Activated naive CD4-positive, alpha-beta T cell treated with anti-CD3 and anti-CD28 coated beads for 36 hours (primary cell): ENCODE measurements around the gene CDC40. TPM values are rescaled to one million over a fixed set of nuclear protein-coding genes. Genes with fewer than 3 reads are reported as not detected.

ENCODE experiments used
- total RNA-seq, 2 experiments: library from RNA; stranded (reverse); gene quantifications; one replicate each; pipeline ENCODE4 v1.2.3, GENCODE V29; 2021

Gene CDC40
- total RNA-seq, 2 experiments from 2014 or later: 27.0 to 28.5 TPM

Other genes with a start within 250 kb of the CDC40 start
- not detected for gene GPR6, start 202.1 kb upstream of the CDC40 start, total RNA-seq
- gene WASF1, start 757 bp upstream of the CDC40 start, total RNA-seq: 1 to 10 TPM; 1.3 to 1.5 TPM
- not detected for gene METTL24, start 177.9 kb downstream of the CDC40 start, total RNA-seq
- not detected for gene DDO, start 235.1 kb downstream of the CDC40 start, total RNA-seq